Mucosa of descending colon (tissue), 3 donors: ENCODE measurements around the gene SH3TC1. TPM values are rescaled to one million over a fixed set of nuclear protein-coding genes. Genes with fewer than 3 reads are reported as not detected.
A peak's percentile ranks its signal among the peaks of the same experiment; 100 is the strongest.

ENCODE experiments used
- ATAC-seq: fragments of 200-7000 bp; cut with Tn5 transposase; one replicate; pipeline ENCODE4 v1.9.1; 2020; ENCODE audit warnings: mild to moderate bottlenecking, moderate library complexity
- DNase-seq, 3 donors: peaks; one replicate each; pipeline ENCODE4 v3.0.0-alpha.2; 2020
- H3K36me3 ChIP-seq: fragments of 200-600 bp; one replicate; pipeline ENCODE4 v1.8.0; 2021; ENCODE audit warnings: low read depth, mild to moderate bottlenecking
- H3K4me1 ChIP-seq: fragments of 200-600 bp; one replicate; pipeline ENCODE4 v1.8.0; 2021; ENCODE audit warnings: low read depth, mild to moderate bottlenecking
- H3K4me3 ChIP-seq: fragments of 200-600 bp; one replicate; pipeline ENCODE4 v1.8.0; 2021; ENCODE audit warnings: mild to moderate bottlenecking
- H3K9me3 ChIP-seq: fragments of 200-600 bp; one replicate; pipeline ENCODE4 v1.8.0; 2021; ENCODE audit warnings: mild to moderate bottlenecking
- CTCF ChIP-seq: fragments of 200-600 bp; IDR thresholded peaks from one replicate; pipeline ENCODE4 v1.8.0; 2022; ENCODE audit warnings: antibody characterized with exemption, mild to moderate bottlenecking
- intact Hi-C, 2 donors: fragments of 100-400 bp; cut with DNase I in 1 of 2; cut with micrococcal nuclease in 1 of 2; formaldehyde crosslinking; loops; one replicate each; pipeline versions ENCODE4 v1.11.0 to v1.11.1; 2022; cut with DNase I, micrococcal nuclease
- total RNA-seq, 3 donors: library from RNA; stranded (reverse); fragmentation: NEBNext Ultra II Directional in 2 of 3; extraction: Animal tissue kit (Norgen Biotek cat#: 25700) in 2 of 3; gene quantifications; one replicate each; pipeline versions ENCODE4 v1.2.1 to v1.2.4, GENCODE V29; 2021 to 2023
- donor health status: DM: no; HTN: no; CAD: no; lungs with moderate emphysema.
- donor health status: DM: no; HTN: no; CAD: no.
- donor health status: DM: no; HTN: yes; CAD: no.

SH3TC1 gene
- total RNA-seq, 3 donors from 2014 or later, result 10.3 to 13.6 (median 11.7) TPM

DNA sequence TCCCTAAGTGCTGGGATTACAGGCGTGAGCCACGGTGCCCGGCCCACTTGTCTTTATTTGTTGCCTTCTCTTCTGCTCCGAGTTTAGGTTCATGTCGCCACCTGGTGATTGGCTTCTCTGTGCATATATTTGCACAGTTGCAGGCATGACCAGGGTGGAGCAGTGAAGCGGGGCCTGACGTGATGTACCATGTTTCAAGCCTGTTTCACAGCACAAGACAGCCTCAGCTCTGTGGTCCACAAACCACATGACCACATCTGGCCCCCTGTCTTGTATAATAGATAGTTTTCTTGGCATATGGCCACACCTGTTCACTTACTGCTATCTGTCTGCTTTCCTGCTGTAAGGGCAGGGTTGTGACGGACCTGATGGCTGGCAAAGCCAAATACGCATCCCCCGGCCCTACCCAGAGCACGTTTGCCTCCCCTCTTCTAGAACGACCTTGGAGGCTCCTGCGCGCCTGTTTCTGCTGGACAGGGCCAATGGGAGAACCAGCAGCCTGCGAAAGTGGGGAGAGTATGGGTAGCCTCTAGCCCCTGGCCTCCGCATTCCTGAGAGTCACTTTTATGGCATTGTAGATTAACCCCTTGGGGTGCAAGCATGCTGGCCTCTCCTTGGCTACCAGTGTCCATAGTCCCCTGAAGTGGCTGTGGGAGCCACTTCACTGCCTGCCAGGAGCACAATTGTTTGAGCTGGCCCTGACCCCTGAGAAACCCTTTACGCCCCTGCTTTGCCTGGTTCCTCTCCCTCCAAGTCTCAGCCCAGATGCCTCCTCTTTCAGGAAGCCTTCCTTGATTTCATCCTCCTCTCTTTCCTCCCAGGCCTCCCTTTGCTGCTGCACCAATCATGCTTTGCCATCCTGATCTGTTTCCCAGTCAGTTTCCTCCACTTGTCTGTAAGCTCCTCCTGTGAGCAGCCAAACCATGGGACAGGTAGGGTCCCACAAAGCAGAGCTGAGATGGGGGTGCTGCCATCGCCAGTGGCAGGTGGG lies 6.0 kb upstream of the SH3TC1 start:
- DNase-seq (peak in 2 of 3 donors; percentile 71 to 90), ATAC-seq (peak; percentile 76)
- Histone ChIP-seq H3K4me3 (no peak overlapping the region), H3K36me3 (no peaks in the 10 kb centered on the region), H3K9me3 (no peaks in the 10 kb centered on the region), H3K4me1 (peaks cover 1% of the 10 kb centered on the region)
- TF ChIP-seq CTCF, result no peak
- intact Hi-C loops, result no loop called here

GRCh38 chr4:8194306-8195242 lies 4.5 kb upstream of the SH3TC1 start:
- Histone ChIP-seq H3K9me3 (no peaks in the 10 kb centered on the region), H3K4me3 (no peak overlapping the region), H3K36me3 (no peaks in the 10 kb centered on the region), H3K4me1 (peaks cover 16% of the 10 kb centered on the region)
- intact Hi-C loops, result no loop called here
- no peak for ATAC-seq
- TF ChIP-seq CTCF, result no peak
- DNase-seq, result no peak

DNA sequence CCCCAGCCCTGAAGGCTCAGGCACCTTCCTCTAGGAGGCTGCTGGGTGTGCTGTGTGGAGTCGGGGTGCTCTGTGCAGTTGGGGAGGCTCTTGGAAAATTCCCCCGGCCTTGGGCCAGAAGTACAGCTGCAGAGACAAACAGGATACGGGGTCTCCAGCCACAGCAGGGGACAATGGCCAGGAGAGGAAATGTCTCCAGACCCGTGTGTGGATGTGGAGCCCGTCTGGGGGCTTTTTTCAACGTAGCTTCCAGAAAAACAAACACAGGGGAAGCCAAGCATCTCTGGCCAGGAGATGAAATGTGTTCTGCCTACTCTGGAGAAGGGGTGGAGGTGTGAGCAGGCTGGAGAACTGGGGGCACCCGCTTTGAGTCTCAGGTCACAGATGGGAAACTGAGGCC lies 3.7 kb upstream of the SH3TC1 start:
- ATAC-seq (no peak), DNase-seq (no peak)
- H3K9me3 ChIP-seq, result no peaks in the 10 kb centered on the region
- peaks cover 22% of the 10 kb centered on the region for H3K4me1 ChIP-seq
- H3K36me3 ChIP-seq, result no peaks in the 10 kb centered on the region
- intact Hi-C loops, result no loop called here
- H3K4me3 ChIP-seq, result no peak overlapping the region
- no peak for TF ChIP-seq CTCF

- Histone ChIP-seq H3K4me1 (peaks cover 22% of the 10 kb centered on the region), H3K9me3 (no peaks in the 10 kb centered on the region), H3K4me3 (no peak overlapping the region), H3K36me3 (no peaks in the 10 kb centered on the region)
- ATAC-seq (no peak), DNase-seq (no peak)
- TF ChIP-seq CTCF, result no peak
- intact Hi-C loops, result no loop called here
Measured at GRCh38 chr4:8195841-8196458, 3.1 kb upstream of the SH3TC1 start.

DNA sequence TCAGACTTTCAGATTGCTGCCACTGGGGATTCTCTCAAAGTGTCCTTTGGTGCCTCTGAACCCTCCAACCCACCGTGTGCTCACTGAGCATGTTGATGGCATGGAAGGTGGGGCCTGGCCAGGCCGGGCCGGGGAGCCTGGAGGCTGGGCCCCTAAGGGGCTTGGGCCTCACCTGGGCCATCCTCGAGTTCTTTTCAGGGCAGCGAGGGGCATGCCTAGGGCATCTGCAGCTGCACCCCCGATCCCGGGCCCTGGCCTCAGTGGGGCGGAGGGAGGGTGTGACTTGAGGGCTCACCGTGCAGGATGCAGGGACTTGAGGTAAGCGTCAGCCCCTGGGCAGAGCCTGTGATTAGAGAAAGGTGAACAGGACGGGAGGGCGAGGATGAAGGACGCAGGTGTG lies 1.6 kb upstream of the SH3TC1 start:
- peak in 1 of 3 donors; percentile 53 for DNase-seq
- intact Hi-C loops, result no loop called here
- no peak for TF ChIP-seq CTCF
- Histone ChIP-seq H3K4me1 (peaks cover 22% of the 10 kb centered on the region), H3K9me3 (no peaks in the 10 kb centered on the region), H3K4me3 (no peak overlapping the region), H3K36me3 (no peaks in the 10 kb centered on the region)
- no peak for ATAC-seq
